Measurements from ENCODE around the gene NSMCE4A.
A peak's percentile ranks its signal among the peaks of the same experiment; 100 is the strongest.
"Not testable (repeated sequence)": the region's sequence is repeated elsewhere in the genome, so short reads cannot be mapped to it uniquely, and the experiment has no call there.

Gene NSMCE4A

GRCh38 chr10:121974535-121975294 lies at the start of gene NSMCE4A:
TSS of gene NSMCE4A (minus strand) at chr10:121975217. CDS start at chr10:121975165, 52 bp downstream.
- peak; percentile 76 for DNase-seq

DNA sequence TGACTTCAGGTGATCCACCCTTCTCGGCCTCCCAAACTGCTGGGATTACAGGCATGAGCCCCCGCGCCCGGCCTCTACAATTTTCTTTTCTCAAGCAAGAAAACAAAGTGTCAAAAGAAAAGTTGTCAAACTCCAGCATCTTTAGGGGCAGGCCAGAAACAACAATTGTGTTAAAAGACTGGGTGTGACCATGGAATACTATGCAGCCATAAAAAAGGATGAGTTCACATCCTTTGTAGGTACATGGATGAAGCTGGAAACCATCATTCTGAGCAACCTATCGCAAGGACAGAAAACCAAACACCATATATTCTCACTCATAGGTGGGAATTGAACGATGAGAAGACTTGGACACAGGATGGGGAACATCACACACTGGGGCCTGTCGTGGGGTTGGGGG lies 48.2 kb upstream of the NSMCE4A start:
- DNase-seq, result not testable (repeated sequence)

DNA sequence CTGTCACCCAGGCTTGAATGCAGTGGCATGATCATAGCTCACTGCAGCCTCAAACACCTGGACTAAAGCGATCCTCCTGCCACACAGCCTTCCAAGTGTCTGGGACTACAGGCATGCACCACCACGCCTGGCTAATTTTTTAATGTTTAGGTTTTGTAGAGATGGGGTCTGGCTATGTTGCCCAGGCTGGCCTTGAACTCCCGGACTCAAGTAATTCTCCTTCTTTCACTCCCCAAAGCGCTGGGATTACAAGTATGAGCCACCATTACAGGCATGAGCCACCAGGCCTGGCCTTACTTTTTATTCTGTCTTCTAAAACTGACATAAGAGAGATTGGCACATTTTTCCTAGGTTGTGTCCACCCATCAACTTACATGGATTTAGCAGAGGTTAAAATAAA lies 47.3 kb upstream of the NSMCE4A start:
- no peak for DNase-seq

DNA sequence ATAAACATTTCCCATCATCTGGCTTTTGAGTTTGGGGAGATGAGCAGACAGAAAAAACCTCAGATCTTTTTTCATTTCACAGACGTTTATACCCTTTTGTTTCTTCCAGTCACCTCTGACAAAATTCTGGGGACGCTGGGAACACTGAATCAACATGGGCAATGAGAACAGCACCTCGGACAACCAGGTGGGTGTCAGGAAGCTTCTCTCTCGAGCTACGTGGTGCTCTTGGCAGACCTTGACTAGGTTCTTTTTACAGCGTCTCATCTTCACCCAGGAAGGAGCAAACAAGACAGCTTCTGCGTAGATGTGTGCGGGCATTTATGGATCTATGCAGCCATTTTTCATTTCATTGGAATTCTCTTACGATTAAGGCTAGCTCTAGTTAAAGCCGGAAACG lies 46.8 kb upstream of the NSMCE4A start:
- DNase-seq, result no peak

DNA sequence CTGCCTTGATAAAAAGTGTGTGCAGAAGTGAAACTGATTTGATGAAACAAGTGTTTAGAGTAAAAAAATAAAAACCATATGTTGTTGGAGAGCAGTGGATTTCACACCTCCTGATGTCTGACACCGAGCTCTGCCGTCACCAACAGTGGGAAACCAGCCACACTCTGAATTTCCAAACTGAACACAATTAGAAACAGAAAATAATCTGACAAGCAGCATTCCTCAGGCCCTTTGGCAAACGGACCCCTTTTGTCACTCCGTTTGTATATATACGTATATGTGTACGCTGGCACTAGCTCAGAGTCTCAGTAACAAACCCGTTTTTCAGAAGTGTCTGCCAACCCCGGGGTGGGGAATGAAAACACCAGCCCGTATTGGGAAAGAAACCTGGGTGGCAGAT lies 46.4 kb upstream of the NSMCE4A start:
- no peak for DNase-seq

- no peak for DNase-seq
Observed at GRCh38 chr10:122020226-122020625, 45.2 kb upstream of the NSMCE4A start.

- DNase-seq, result no peak
Observed at GRCh38 chr10:122019414-122019975, 44.5 kb upstream of the NSMCE4A start.

GRCh38 chr10:122018951-122019413 lies 44.0 kb upstream of the NSMCE4A start:
- no peak for DNase-seq

DNA sequence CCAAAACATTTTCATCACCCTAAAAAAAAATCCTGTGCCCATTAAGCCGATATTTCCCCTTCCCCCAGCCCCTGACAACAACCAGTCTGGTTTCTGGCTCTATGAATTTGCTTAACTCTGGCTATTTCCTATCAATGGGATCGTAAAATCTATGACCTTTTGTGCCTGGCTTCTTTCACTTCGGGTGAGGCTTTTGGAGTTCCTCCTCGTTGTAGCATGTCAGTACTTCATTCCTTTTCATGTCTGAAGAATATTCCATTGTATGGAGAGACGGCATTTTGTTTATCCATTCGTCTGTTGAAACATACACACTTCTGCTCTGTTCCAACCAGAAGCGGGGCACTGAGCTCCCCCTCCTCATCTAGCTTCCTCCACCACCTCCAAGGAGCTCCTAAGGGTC lies 43.5 kb upstream of the NSMCE4A start:
- no peak for DNase-seq

DNA sequence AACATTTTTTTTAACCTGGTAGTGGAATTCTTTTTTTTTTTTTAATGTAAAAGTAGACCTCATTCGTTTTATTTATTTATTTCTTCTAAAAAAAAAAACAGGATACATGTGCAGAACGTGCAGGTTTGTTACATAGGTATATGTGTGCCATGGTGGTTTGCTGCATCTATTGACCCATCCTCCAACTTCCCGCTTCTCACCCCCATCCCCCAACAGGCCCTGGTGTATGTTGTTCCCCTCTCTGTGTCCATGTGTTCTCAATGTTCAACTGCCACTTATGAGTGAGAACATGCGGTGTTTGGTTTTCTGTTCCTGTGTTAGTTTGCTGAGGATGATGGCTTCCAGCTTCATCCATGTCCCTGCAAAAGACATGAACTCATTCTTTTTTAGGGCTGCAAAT lies 42.9 kb upstream of the NSMCE4A start:
- DNase-seq, result not testable (repeated sequence)

DNA sequence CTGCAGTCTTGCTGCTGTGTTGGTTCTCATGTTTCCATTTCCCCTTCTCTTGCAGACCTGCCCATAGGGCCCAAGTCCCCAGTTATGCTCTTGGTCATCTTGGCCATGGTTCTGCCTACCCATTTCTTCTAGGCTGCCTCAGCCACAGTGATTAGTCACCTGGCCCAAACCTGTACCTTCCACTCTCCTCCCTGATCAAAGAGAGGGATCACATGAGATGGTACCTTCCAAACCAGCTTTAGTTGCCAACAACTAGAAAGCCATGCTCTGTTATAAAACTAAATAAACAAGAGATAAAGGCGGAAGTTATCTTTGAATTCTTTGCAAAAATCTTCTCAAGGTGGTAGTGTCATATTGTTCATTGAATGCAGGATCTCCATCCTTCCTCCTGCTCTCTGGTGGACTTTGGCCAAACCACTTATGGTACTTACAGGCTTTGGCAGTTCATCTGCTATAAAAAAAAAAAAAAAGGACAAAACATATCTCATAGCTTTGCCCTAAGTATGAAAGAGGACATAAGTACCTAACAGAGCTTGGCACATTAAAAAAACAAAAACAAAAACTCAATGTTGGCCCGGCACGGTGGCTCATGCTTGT lies 39.7 kb upstream of the NSMCE4A start:
- DNase-seq, result no peak

DNA sequence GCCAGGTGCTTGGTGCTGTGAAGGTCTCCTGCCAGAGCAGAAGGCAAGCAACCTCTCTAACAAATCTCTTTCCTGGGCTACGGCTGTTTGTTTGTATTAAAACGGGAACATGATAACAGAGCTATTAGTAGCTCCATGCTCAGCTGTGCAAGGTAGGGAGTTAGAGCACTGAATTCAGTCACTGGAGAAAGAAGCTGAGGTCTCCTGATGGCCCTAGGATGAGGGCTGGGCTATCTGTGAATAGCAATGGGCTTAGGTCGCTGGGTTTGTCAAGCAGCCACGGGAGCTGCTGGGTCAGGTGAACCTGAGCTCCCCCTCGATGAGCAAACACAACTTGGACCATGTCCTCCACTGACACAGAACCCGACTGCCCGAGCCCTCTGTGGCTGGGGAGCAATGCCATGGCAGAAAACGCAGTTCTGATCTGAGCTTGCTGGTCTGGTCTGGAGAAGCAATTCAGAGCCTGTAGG lies 38.3 kb upstream of the NSMCE4A start:
- DNase-seq, result no peak

DNA sequence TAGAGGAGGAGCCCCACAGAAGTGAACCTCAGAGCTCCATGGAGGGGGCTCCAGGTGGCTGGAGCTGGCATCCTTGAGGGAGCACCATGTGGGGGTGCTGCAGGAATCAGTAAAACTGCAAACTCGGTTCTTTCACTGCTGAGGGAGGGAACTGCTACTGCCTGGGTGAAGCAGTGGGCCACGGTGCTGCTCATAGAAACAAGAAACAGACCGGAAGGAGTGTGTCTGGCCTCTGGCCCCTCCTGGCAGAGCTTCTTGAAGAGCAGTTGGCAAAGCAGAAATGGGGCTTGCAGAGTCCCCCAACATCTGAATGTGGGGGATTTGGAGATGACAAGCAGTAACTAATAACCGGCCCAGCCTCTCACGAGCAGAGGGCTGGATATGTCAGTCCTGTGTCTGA lies 37.7 kb upstream of the NSMCE4A start:
- DNase-seq, result no peak

- no peak for DNase-seq
Observed at GRCh38 chr10:122010405-122011050, 35.5 kb upstream of the NSMCE4A start.

DNA sequence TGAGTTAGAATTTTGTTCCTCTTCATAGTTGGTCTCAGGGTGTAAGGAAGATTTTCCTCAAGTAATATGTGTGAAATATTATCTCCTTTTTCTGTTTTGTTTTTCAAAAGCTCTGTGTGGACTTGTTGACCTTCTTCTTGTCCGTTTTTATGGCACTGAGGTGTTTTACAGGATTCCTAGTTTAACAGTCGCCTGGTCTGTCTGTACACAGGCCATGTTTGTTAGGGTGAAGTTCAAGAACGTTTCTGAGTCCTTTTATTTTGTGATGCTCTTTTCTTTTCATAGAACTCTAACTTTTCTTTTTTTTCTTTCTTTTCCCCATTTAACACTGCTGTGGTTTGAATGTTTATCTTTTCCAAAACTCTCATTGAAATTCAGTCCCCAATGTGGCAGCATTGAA lies 32.4 kb upstream of the NSMCE4A start:
- DNase-seq, result no peak

- DNase-seq, result no peak
Observed at GRCh38 chr10:122001698-122002097, 26.7 kb upstream of the NSMCE4A start.

DNA sequence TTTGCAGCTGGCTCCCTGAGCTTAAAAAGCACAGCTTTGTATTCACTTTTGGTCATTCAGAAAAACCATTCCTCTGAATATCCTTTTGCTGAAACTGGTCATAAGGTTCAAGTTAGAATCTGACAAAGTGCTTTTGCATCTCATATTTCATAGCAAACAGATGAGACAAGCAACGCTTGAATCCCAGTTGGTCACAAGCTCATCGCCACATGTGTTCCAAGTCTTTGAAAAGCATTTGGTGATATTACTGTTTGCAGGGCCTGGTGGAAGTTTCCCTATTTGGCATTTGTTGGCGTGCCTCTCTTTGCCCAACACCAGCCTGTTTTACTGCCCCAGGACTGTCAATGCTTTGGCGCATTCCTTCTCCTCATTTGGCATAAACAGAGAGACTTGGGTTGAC lies 24.3 kb upstream of the NSMCE4A start:
- no peak for DNase-seq

DNA sequence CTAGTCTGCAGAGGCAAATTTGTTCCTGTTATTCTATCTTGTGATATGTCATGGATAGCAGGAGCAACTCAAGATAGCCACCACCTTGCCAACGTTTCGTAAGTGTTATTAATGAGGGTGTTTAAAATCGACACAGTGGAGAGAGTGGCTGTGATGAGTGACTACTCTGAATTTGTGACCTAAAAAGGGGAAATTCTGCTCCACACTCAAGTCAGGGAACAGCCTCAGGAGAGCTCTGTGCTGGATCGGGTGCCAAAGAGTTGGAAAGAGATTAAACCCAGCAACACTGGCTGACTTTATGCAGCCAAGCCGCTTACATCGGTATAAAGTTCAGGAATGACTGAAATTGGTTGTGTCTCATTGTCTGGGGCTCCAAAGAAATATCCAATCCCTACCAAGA lies 23.4 kb upstream of the NSMCE4A start:
- DNase-seq, result no peak

- no peak for DNase-seq
Observed at GRCh38 chr10:121994429-121994941, 19.5 kb upstream of the NSMCE4A start.

GRCh38 chr10:121991727-121992126 lies 16.7 kb upstream of the NSMCE4A start:
- DNase-seq, result not testable (repeated sequence)

GRCh38 chr10:121990015-121990677 lies 15.1 kb upstream of the NSMCE4A start:
- no peak for DNase-seq
